CD4-positive, alpha-beta T cell treated with Interleukin-12 subunit alpha and Interleukin-12 subunit beta, for 1 hour (primary cell): ENCODE results near the gene AGRN.

Experiments
- DNase-seq: peaks from one replicate; pipeline ENCODE4 v3.0.0-alpha.2; 2020

AGRN gene

GRCh38 chr1:1082776-1083415 is 63.0 kb downstream of the AGRN start:
- no peak for DNase-seq

DNA sequence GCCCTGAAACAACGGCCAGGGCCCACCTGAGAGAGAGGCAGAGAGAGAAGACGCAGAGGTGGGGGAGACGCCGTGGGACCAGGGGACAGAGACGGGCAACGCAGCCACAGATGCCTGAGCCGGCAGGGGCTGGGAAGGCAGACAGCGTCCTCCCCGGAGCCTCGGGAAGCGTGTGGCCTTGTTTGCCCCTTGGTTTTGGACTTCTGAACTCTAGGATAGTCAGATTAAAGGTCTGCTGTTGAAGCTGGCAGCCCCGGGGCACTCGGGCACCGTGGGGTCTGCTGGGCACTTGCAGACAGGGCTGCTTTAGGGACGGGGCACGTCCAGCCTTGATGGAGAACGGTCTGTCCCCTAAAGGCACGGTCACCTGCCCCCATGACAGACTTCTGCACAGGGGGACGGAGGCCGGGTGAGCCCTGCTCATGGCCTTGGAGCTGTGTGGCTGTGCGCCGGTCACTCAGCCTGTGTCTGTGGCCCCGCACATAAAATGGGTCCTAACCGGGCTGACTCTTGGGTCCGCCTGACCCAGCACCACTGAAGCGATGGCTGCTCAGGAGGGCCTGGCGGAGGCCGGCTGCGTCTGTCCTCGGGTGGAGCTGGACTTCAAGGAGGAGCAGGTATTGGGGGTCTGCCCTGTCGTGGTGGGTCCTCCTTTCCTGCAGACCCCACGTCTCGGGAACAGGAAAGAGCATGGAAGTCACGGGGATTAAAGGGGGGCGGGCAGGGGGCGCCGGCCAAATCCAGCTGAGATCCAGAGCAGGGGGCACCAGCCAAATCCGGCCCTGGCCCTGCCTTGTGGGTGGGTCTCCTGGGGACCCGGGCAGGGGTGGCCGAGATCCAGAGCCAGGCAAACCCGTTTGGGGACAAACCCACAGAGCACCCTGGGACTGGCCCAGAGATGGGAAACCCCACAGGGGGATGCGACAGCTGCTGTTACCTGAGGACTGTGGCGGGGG is 63.8 kb downstream of the AGRN start:
- DNase-seq, result no peak

- DNase-seq, result no peak
Observed at GRCh38 chr1:1084372-1085170, 64.7 kb downstream of the AGRN start.

GRCh38 chr1:1085171-1085841 is 65.4 kb downstream of the AGRN start:
- no peak for DNase-seq

- DNase-seq, result no peak
Observed at GRCh38 chr1:1085911-1086841, 66.3 kb downstream of the AGRN start.

DNA sequence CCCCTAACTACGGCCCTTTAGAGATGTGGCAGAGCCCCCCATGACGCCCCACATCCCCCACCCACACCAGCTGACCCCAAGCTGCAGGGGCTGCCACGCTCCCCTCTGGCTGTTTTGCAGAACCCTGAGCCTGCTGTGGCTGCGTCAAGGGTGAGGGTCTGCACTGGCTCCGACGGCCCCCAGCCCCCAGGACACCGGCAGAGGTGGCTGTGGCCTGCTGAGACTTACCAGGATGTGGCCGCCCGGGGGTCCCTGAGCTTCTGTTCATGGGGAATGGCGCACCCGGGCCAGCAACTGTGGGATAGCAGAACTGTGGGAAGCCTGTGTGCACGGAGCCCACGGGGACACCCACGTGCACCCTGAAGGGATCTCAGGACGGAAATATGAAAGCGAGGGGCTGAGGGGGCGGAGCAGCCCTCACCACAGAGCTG is 67.0 kb downstream of the AGRN start:
- DNase-seq, result no peak

DNA sequence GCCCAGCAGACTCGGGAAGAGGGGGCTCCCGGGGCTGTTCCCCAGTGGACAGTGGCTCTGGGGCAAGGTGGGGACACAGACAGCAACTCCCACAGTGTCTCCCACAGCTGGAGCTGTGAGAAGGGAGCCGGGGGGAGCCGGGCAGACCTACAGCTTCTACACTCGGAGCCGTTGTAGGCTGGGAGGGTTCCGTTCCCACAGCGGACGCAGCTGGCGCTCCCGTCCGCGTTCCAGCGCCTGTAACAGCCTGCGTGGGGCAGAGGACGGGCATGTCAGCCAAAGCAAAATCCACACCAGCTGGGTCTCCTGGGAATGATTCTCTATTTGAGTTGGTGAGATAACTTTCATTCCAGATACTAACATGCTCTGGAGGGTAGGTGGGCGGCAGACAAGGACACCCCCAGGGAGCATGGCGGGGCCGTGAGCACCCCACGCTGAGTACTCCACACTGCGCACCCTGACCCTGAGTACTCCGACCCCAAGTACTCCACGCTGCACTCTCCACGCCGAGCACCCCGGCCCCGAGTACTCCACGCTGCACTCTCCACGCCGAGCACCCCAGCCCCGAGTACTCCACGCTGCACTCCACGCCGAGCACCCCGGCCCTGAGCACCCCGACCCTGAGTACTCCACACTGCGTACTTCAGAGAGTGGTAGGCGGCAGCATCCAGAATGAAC is 67.6 kb downstream of the AGRN start:
- DNase-seq, result no peak

- DNase-seq, result no peak
Observed at GRCh38 chr1:1088029-1088800, 68.3 kb downstream of the AGRN start.

- DNase-seq, result no peak
Observed at GRCh38 chr1:1088801-1089680, 69.1 kb downstream of the AGRN start.

GRCh38 chr1:1089731-1090423 is 70.0 kb downstream of the AGRN start:
- no peak for DNase-seq

GRCh38 chr1:1090424-1091343 is 70.8 kb downstream of the AGRN start:
- no peak for DNase-seq

- no peak for DNase-seq
Observed at GRCh38 chr1:1091344-1092148, 71.6 kb downstream of the AGRN start.

- DNase-seq, result no peak
Observed at GRCh38 chr1:1092149-1092855, 72.4 kb downstream of the AGRN start.

GRCh38 chr1:1092894-1093609 is 73.1 kb downstream of the AGRN start:
- no peak for DNase-seq

GRCh38 chr1:1093610-1093943 is 73.7 kb downstream of the AGRN start:
- DNase-seq, result no peak
